HG02678 (cell line): Measurements from ENCODE around the gene ZKSCAN5.
A peak's percentile ranks its signal among the peaks of the same experiment; 100 is the strongest.
"Not testable (repeated sequence)": the region's sequence is repeated elsewhere in the genome, so short reads cannot be mapped to it uniquely, and the experiment has no call there.

ENCODE experiments used
- ATAC-seq: cut with Tn5 transposase; IDR thresholded peaks from one replicate; pipeline ENCODE4 v1.9.1; 2021; ENCODE audit warnings: mild to moderate bottlenecking, moderate library complexity; ENCODE audit not compliant: unreplicated experiment

The ZKSCAN5 gene

GRCh38 chr7:99497766-99498545 lies 6.5 kb upstream of the ZKSCAN5 start:
- no peak for ATAC-seq

- no peak for ATAC-seq
Observed at GRCh38 chr7:99498546-99498944, 5.9 kb upstream of the ZKSCAN5 start.

- ATAC-seq: peak; percentile 22
Observed at GRCh38 chr7:99499371-99499720, 5.1 kb upstream of the ZKSCAN5 start.

- peak; percentile 42 for ATAC-seq
Observed at GRCh38 chr7:99499721-99500636, 4.5 kb upstream of the ZKSCAN5 start, which contains the start of gene ZNF394. ZNF394 (minus strand) TSS chr7:99500281; CDS start chr7:99500093, 188 bp downstream.

- no peak for ATAC-seq
Observed at GRCh38 chr7:99500637-99501009, 3.8 kb upstream of the ZKSCAN5 start.

- not testable (repeated sequence) for ATAC-seq
Observed at GRCh38 chr7:99501236-99501635, 3.2 kb upstream of the ZKSCAN5 start.

GRCh38 chr7:99504281-99504602 lies 220 bp upstream of the ZKSCAN5 start:
- no peak for ATAC-seq

- ATAC-seq: no peak
Observed at GRCh38 chr7:99505324-99505662, 831 bp downstream of the ZKSCAN5 start.

- no peak for ATAC-seq
Observed at GRCh38 chr7:99514050-99514449, 9.6 kb downstream of the ZKSCAN5 start.

GRCh38 chr7:99521399-99521798 lies 16.9 kb downstream of the ZKSCAN5 start:
- no peak for ATAC-seq

GRCh38 chr7:99525713-99526440 lies 21.4 kb downstream of the ZKSCAN5 start:
- no peak for ATAC-seq

GRCh38 chr7:99531354-99531765 lies 26.9 kb downstream of the ZKSCAN5 start:
- no peak for ATAC-seq

GRCh38 chr7:99535667-99536066 lies 31.2 kb downstream of the ZKSCAN5 start:
- no peak for ATAC-seq

- no peak for ATAC-seq
Observed at GRCh38 chr7:99539213-99539811, 34.9 kb downstream of the ZKSCAN5 start.

- no peak for ATAC-seq
Observed at GRCh38 chr7:99540542-99540941, 36.1 kb downstream of the ZKSCAN5 start.

GRCh38 chr7:99541212-99541611 lies 36.8 kb downstream of the ZKSCAN5 start:
- no peak for ATAC-seq

- no peak for ATAC-seq
Observed at GRCh38 chr7:99543081-99543671, 38.7 kb downstream of the ZKSCAN5 start.

GRCh38 chr7:99543916-99544315 lies 39.5 kb downstream of the ZKSCAN5 start:
- ATAC-seq: no peak

- not testable (repeated sequence) for ATAC-seq
Observed at GRCh38 chr7:99545308-99545707, 40.8 kb downstream of the ZKSCAN5 start.

GRCh38 chr7:99549545-99549944 lies 45.1 kb downstream of the ZKSCAN5 start:
- not testable (repeated sequence) for ATAC-seq

GRCh38 chr7:99551334-99551733 lies 46.9 kb downstream of the ZKSCAN5 start:
- ATAC-seq: no peak
